Testis (tissue), 2 donors: ENCODE measurements around the gene TBC1D7.

ENCODE experiments used
- CTCF ChIP-seq, 3 experiments: fragments of 450-650 bp in 2 of 3; fragments of 200-600 bp in 1 of 3; sonication (generic) in 1 of 3; IDR thresholded peaks; one replicate each; pipeline ENCODE4 v1.5.1; 2016 to 2019; ENCODE audit warnings: antibody characterized with exemption in 3 of 3, mild to moderate bottlenecking in 2 of 3, moderate library complexity in 1 of 3
- POLR2A ChIP-seq: fragments of 450-650 bp; IDR thresholded peaks from one replicate; pipeline ENCODE4 v1.6.1; 2017; ENCODE audit warnings: antibody characterized with exemption, mild to moderate bottlenecking, moderate library complexity

DNA sequence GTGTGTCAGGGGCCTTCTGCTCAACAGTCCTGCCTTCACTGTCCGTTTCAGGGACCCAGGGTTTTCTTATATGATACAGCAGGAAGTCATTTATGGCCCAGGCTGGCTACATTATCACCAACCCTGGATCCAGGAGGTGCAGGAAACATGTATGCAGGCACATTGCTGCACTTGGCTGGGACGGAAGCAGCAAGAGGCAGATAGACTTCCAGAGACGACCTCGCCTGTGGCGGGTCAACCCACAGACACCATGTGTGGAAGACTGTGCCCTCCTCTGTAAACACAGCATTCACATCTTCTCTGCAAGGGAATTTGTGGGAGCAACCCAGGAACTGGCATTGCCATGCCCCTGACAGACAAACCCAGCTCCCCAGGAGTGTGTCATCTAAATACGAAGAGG lies 43.7 kb downstream of the TBC1D7 start:
- TF ChIP-seq CTCF (IDR thresholded peaks at IDR 0.05), result no peak
- TF ChIP-seq POLR2A, result no peak
